ENCODE data around the gene DIP2C.

The DIP2C gene

GRCh38 chr10:593901-594457, 95.5 kb downstream of the DIP2C start:
- no peaks in the 10 kb centered on the region for H3K27me3 ChIP-seq (ENCODE audit: control insufficient read depth in 2 of 2, insufficient read depth in 2 of 2, low read length in 2 of 2)
- H3K36me3 ChIP-seq (ENCODE audit: control insufficient read depth in 2 of 2, insufficient read depth in 2 of 2, low read length in 2 of 2) = no peaks in the 10 kb centered on the region
- H3K4me1 ChIP-seq (ENCODE audit: control insufficient read depth in 2 of 2, insufficient read depth in 2 of 2, low read length in 2 of 2) = no peaks in the 10 kb centered on the region
- H3K9ac ChIP-seq (ENCODE audit: low read depth in 1 of 2, low read length in 2 of 2) = no peak overlapping the region
- no peak overlapping the region for H3K27ac ChIP-seq (ENCODE audit: low read depth in 2 of 2, low read length in 2 of 2)
- H3K9me3 ChIP-seq (ENCODE audit: control insufficient read depth in 2 of 2, low read length in 2 of 2) = no peaks in the 10 kb centered on the region
- H3K4me3 ChIP-seq (ENCODE audit: low read length in 2 of 2) = no peak overlapping the region

GRCh38 chr10:593421-593820, 96.0 kb downstream of the DIP2C start:
- Histone ChIP-seq H3K9ac (ENCODE audit: low read depth in 1 of 2, low read length in 2 of 2) (no peak overlapping the region), H3K27me3 (ENCODE audit: control insufficient read depth in 2 of 2, insufficient read depth in 2 of 2, low read length in 2 of 2) (no peaks in the 10 kb centered on the region), H3K4me3 (ENCODE audit: low read length in 2 of 2) (no peak overlapping the region), H3K36me3 (ENCODE audit: control insufficient read depth in 2 of 2, insufficient read depth in 2 of 2, low read length in 2 of 2) (no peaks in the 10 kb centered on the region), H3K9me3 (ENCODE audit: control insufficient read depth in 2 of 2, low read length in 2 of 2) (no peaks in the 10 kb centered on the region), H3K4me1 (ENCODE audit: control insufficient read depth in 2 of 2, insufficient read depth in 2 of 2, low read length in 2 of 2) (no peaks in the 10 kb centered on the region), H3K27ac (ENCODE audit: low read depth in 2 of 2, low read length in 2 of 2) (no peak overlapping the region)

GRCh38 chr10:593016-593415, 96.5 kb downstream of the DIP2C start:
- Histone ChIP-seq H3K9me3 (ENCODE audit: control insufficient read depth in 2 of 2, low read length in 2 of 2) (no peaks in the 10 kb centered on the region), H3K36me3 (ENCODE audit: control insufficient read depth in 2 of 2, insufficient read depth in 2 of 2, low read length in 2 of 2) (no peaks in the 10 kb centered on the region), H3K4me3 (ENCODE audit: low read length in 2 of 2) (no peak overlapping the region), H3K27ac (ENCODE audit: low read depth in 2 of 2, low read length in 2 of 2) (no peak overlapping the region), H3K9ac (ENCODE audit: low read depth in 1 of 2, low read length in 2 of 2) (no peak overlapping the region), H3K4me1 (ENCODE audit: control insufficient read depth in 2 of 2, insufficient read depth in 2 of 2, low read length in 2 of 2) (no peaks in the 10 kb centered on the region), H3K27me3 (ENCODE audit: control insufficient read depth in 2 of 2, insufficient read depth in 2 of 2, low read length in 2 of 2) (no peaks in the 10 kb centered on the region)

GRCh38 chr10:591646-592045, 97.8 kb downstream of the DIP2C start:
- Histone ChIP-seq H3K4me3 (ENCODE audit: low read length in 2 of 2) (no peak overlapping the region), H3K36me3 (ENCODE audit: control insufficient read depth in 2 of 2, insufficient read depth in 2 of 2, low read length in 2 of 2) (no peaks in the 10 kb centered on the region), H3K27me3 (ENCODE audit: control insufficient read depth in 2 of 2, insufficient read depth in 2 of 2, low read length in 2 of 2) (no peaks in the 10 kb centered on the region), H3K27ac (ENCODE audit: low read depth in 2 of 2, low read length in 2 of 2) (no peak overlapping the region), H3K9ac (ENCODE audit: low read depth in 1 of 2, low read length in 2 of 2) (no peak overlapping the region), H3K9me3 (ENCODE audit: control insufficient read depth in 2 of 2, low read length in 2 of 2) (no peaks in the 10 kb centered on the region), H3K4me1 (ENCODE audit: control insufficient read depth in 2 of 2, insufficient read depth in 2 of 2, low read length in 2 of 2) (no peaks in the 10 kb centered on the region)

- no peak overlapping the region for H3K27ac ChIP-seq (ENCODE audit: low read depth in 2 of 2, low read length in 2 of 2)
- H3K9me3 ChIP-seq (ENCODE audit: control insufficient read depth in 2 of 2, low read length in 2 of 2) = no peaks in the 10 kb centered on the region
- H3K4me1 ChIP-seq (ENCODE audit: control insufficient read depth in 2 of 2, insufficient read depth in 2 of 2, low read length in 2 of 2) = no peaks in the 10 kb centered on the region
- no peak overlapping the region for H3K9ac ChIP-seq (ENCODE audit: low read depth in 1 of 2, low read length in 2 of 2)
- no peak overlapping the region for H3K4me3 ChIP-seq (ENCODE audit: low read length in 2 of 2)
- H3K36me3 ChIP-seq (ENCODE audit: control insufficient read depth in 2 of 2, insufficient read depth in 2 of 2, low read length in 2 of 2) = no peaks in the 10 kb centered on the region
- no peaks in the 10 kb centered on the region for H3K27me3 ChIP-seq (ENCODE audit: control insufficient read depth in 2 of 2, insufficient read depth in 2 of 2, low read length in 2 of 2)
Observed at GRCh38 chr10:590721-591120, 98.7 kb downstream of the DIP2C start.

- Histone ChIP-seq H3K4me1 (ENCODE audit: control insufficient read depth in 2 of 2, insufficient read depth in 2 of 2, low read length in 2 of 2) (no peaks in the 10 kb centered on the region), H3K9ac (ENCODE audit: low read depth in 1 of 2, low read length in 2 of 2) (no peak overlapping the region), H3K4me3 (ENCODE audit: low read length in 2 of 2) (no peak overlapping the region), H3K9me3 (ENCODE audit: control insufficient read depth in 2 of 2, low read length in 2 of 2) (no peaks in the 10 kb centered on the region), H3K27me3 (ENCODE audit: control insufficient read depth in 2 of 2, insufficient read depth in 2 of 2, low read length in 2 of 2) (no peaks in the 10 kb centered on the region), H3K27ac (ENCODE audit: low read depth in 2 of 2, low read length in 2 of 2) (no peak overlapping the region), H3K36me3 (ENCODE audit: control insufficient read depth in 2 of 2, insufficient read depth in 2 of 2, low read length in 2 of 2) (no peaks in the 10 kb centered on the region)
Observed at GRCh38 chr10:589961-590680, 99.3 kb downstream of the DIP2C start.

GRCh38 chr10:588246-589165, 101.0 kb downstream of the DIP2C start:
- H3K27ac ChIP-seq (ENCODE audit: low read depth in 2 of 2, low read length in 2 of 2) = no peak overlapping the region
- no peaks in the 10 kb centered on the region for H3K27me3 ChIP-seq (ENCODE audit: control insufficient read depth in 2 of 2, insufficient read depth in 2 of 2, low read length in 2 of 2)
- no peaks in the 10 kb centered on the region for H3K9me3 ChIP-seq (ENCODE audit: control insufficient read depth in 2 of 2, low read length in 2 of 2)
- no peak overlapping the region for H3K4me3 ChIP-seq (ENCODE audit: low read length in 2 of 2)
- no peaks in the 10 kb centered on the region for H3K4me1 ChIP-seq (ENCODE audit: control insufficient read depth in 2 of 2, insufficient read depth in 2 of 2, low read length in 2 of 2)
- no peaks in the 10 kb centered on the region for H3K36me3 ChIP-seq (ENCODE audit: control insufficient read depth in 2 of 2, insufficient read depth in 2 of 2, low read length in 2 of 2)
- H3K9ac ChIP-seq (ENCODE audit: low read depth in 1 of 2, low read length in 2 of 2) = no peak overlapping the region

GRCh38 chr10:586716-587115, 102.8 kb downstream of the DIP2C start:
- Histone ChIP-seq H3K27me3 (ENCODE audit: control insufficient read depth in 2 of 2, insufficient read depth in 2 of 2, low read length in 2 of 2) (no peaks in the 10 kb centered on the region), H3K9ac (ENCODE audit: low read depth in 1 of 2, low read length in 2 of 2) (no peak overlapping the region), H3K36me3 (ENCODE audit: control insufficient read depth in 2 of 2, insufficient read depth in 2 of 2, low read length in 2 of 2) (no peaks in the 10 kb centered on the region), H3K4me1 (ENCODE audit: control insufficient read depth in 2 of 2, insufficient read depth in 2 of 2, low read length in 2 of 2) (no peaks in the 10 kb centered on the region), H3K4me3 (ENCODE audit: low read length in 2 of 2) (no peak overlapping the region), H3K9me3 (ENCODE audit: control insufficient read depth in 2 of 2, low read length in 2 of 2) (no peaks in the 10 kb centered on the region), H3K27ac (ENCODE audit: low read depth in 2 of 2, low read length in 2 of 2) (no peak overlapping the region)

- no peak overlapping the region for H3K9ac ChIP-seq (ENCODE audit: low read depth in 1 of 2, low read length in 2 of 2)
- H3K4me1 ChIP-seq (ENCODE audit: control insufficient read depth in 2 of 2, insufficient read depth in 2 of 2, low read length in 2 of 2) = no peaks in the 10 kb centered on the region
- no peaks in the 10 kb centered on the region for H3K27me3 ChIP-seq (ENCODE audit: control insufficient read depth in 2 of 2, insufficient read depth in 2 of 2, low read length in 2 of 2)
- no peak overlapping the region for H3K4me3 ChIP-seq (ENCODE audit: low read length in 2 of 2)
- no peaks in the 10 kb centered on the region for H3K36me3 ChIP-seq (ENCODE audit: control insufficient read depth in 2 of 2, insufficient read depth in 2 of 2, low read length in 2 of 2)
- no peaks in the 10 kb centered on the region for H3K9me3 ChIP-seq (ENCODE audit: control insufficient read depth in 2 of 2, low read length in 2 of 2)
- H3K27ac ChIP-seq (ENCODE audit: low read depth in 2 of 2, low read length in 2 of 2) = no peak overlapping the region
Observed at GRCh38 chr10:586151-586550, 103.3 kb downstream of the DIP2C start.

- Histone ChIP-seq H3K9ac (ENCODE audit: low read depth in 1 of 2, low read length in 2 of 2) (no peak overlapping the region), H3K27ac (ENCODE audit: low read depth in 2 of 2, low read length in 2 of 2) (no peak overlapping the region), H3K4me1 (ENCODE audit: control insufficient read depth in 2 of 2, insufficient read depth in 2 of 2, low read length in 2 of 2) (no peaks in the 10 kb centered on the region), H3K27me3 (ENCODE audit: control insufficient read depth in 2 of 2, insufficient read depth in 2 of 2, low read length in 2 of 2) (no peaks in the 10 kb centered on the region), H3K4me3 (ENCODE audit: low read length in 2 of 2) (no peak overlapping the region), H3K36me3 (ENCODE audit: control insufficient read depth in 2 of 2, insufficient read depth in 2 of 2, low read length in 2 of 2) (no peaks in the 10 kb centered on the region), H3K9me3 (ENCODE audit: control insufficient read depth in 2 of 2, low read length in 2 of 2) (no peaks in the 10 kb centered on the region)
Observed at GRCh38 chr10:585502-585901, 104.0 kb downstream of the DIP2C start.

Data from mucosa of rectum (tissue), 2 donors.